GM12872 (cell line): ENCODE data around the gene OR2F1.

Experiments used
- CTCF ChIP-seq: IDR thresholded peaks from 3 replicates; pipeline ENCODE4 v1.5.1; 2011; ENCODE audit warnings: low read depth, mild to moderate bottlenecking, low read length, moderate library complexity; ENCODE audit not compliant: insufficient read depth

Gene OR2F1

GRCh38 chr7:143936087-143937009, 18.3 kb upstream of the OR2F1 start:
- TF ChIP-seq CTCF = no peak

- no peak for TF ChIP-seq CTCF
Observed at GRCh38 chr7:143938379-143939243, 16.0 kb upstream of the OR2F1 start.

- no peak for TF ChIP-seq CTCF
Observed at GRCh38 chr7:143945423-143945822, 9.2 kb upstream of the OR2F1 start.

GRCh38 chr7:143947111-143947510, 7.5 kb upstream of the OR2F1 start:
- TF ChIP-seq CTCF = no peak

GRCh38 chr7:143948733-143949132, 5.9 kb upstream of the OR2F1 start:
- TF ChIP-seq CTCF = no peak

GRCh38 chr7:143953421-143953820, 1.2 kb upstream of the OR2F1 start:
- TF ChIP-seq CTCF = no peak

GRCh38 chr7:143954135-143954534, 509 bp upstream of the OR2F1 start:
- TF ChIP-seq CTCF = no peak
